HFF-Myc (cell line): Measurements from ENCODE around the gene DBX1.

Experiments
- DNase-seq: peaks from one replicate; pipeline ENCODE4 v3.0.0-alpha.2; 2011; ENCODE audit warnings: low read depth; ENCODE audit errors: extremely low read depth
- H3K4me3 ChIP-seq: replicated peaks from 2 replicates; pipeline ENCODE4 v1.5.1; 2011; ENCODE audit warnings: low read depth, mild to moderate bottlenecking, control low read depth, low read length
- TF ChIP-seq, protein P1 (sequence below): IDR thresholded peaks from 2 replicates; pipeline ENCODE4 v1.5.1; 2012; ENCODE audit warnings: mild to moderate bottlenecking, low read depth, low read length, control low read depth; ENCODE audit errors: missing control alignments

DBX1 gene

DNA sequence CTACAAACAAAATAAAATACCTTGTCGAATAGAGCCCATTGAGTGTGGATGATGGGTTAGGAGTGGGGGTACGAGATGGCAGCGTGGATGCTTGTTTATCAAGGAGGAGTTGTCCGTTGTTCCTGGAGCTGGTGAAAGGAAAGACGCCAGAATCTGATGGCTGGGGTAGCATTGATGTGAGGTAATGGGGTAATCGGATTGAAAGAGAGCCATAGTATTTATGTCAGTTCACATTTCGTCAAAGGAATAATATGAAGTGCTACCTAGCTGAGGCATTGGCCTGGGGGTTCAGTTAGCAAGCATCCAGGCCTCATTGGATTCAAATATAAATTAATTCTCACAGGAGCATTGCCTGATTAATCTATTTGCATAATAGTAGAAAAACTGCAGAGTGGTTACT, 16.9 kb upstream of the DBX1 start:
- no peak overlapping the region for H3K4me3 ChIP-seq
- TF ChIP-seq, protein P1, sequence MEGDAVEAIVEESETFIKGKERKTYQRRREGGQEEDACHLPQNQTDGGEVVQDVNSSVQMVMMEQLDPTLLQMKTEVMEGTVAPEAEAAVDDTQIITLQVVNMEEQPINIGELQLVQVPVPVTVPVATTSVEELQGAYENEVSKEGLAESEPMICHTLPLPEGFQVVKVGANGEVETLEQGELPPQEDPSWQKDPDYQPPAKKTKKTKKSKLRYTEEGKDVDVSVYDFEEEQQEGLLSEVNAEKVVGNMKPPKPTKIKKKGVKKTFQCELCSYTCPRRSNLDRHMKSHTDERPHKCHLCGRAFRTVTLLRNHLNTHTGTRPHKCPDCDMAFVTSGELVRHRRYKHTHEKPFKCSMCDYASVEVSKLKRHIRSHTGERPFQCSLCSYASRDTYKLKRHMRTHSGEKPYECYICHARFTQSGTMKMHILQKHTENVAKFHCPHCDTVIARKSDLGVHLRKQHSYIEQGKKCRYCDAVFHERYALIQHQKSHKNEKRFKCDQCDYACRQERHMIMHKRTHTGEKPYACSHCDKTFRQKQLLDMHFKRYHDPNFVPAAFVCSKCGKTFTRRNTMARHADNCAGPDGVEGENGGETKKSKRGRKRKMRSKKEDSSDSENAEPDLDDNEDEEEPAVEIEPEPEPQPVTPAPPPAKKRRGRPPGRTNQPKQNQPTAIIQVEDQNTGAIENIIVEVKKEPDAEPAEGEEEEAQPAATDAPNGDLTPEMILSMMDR, result no peak
- no peak for DNase-seq

DNA sequence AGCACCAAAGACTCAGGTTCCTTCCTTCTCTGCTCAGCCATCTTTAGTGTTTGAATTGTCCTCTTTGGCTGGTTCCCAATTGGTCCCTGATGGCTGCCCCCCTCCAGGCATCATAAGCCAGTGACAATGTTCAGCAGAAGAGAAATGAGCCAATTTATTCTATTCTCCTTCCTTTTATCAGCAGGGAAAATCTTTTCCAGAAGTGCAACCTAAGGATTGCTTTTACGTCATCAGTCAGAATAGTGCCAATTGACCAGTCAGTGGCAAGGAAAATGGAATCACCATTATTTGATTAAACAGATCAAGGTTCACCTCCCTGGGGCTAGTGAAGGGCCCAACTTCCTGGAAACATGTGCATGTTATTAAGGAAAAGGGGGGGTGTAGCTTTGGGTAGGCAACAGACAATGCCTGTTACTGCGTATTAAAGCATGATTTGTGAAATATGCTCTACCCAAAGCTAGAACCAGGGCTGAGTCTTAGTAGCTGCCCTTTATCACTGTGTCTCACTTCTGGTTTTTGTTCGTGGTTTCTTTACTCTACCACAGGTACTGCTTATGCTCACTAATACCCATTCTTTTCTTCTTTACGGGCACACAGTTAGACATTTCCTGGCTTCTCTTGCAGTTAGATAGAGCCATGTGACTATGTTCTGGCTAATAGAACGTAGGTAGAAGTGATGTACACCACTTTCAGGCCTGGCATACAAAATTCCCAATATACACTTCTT, 12.6 kb upstream of the DBX1 start:
- no peak for DNase-seq
- TF ChIP-seq, protein P1, result no peak
- no peak overlapping the region for H3K4me3 ChIP-seq

DNA sequence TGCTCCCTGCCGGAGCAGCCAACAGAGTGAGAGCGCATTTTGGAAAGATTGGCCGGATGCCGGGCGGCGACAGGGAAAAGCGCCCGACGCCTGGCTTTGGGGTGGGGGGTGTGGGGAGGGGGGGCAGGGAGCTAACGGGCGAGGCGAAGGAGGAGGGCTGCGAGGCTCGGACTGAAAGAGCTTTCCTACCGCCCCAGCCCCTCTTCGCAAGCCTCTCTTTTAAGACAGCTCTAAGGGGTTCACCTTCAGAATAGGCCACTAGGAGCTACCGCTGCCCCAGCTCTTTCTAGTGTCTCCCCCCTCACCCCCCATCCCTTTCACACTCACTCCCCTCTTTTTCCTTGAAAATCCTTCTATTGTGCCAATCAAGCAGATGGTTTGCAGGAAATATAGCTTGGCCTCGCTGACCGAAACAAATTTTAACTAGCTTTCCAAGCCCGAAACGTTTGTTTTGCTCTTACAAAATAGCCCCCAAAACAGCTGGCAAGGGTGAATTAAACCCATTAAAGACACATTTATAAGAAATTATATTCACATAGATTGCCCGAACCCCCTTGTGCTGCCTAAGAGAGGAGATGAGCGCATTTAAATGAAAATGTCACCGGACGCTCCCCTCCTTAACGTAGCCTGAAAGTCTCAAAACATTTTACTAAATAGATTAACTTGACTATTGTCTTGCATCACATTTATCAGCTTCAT, 3.7 kb upstream of the DBX1 start:
- H3K4me3 ChIP-seq, result peak overlapping the region; percentile 13; the same call in 1 of the 2 replicates
- no peak for DNase-seq
- TF ChIP-seq, protein P1, result no peak

DNA sequence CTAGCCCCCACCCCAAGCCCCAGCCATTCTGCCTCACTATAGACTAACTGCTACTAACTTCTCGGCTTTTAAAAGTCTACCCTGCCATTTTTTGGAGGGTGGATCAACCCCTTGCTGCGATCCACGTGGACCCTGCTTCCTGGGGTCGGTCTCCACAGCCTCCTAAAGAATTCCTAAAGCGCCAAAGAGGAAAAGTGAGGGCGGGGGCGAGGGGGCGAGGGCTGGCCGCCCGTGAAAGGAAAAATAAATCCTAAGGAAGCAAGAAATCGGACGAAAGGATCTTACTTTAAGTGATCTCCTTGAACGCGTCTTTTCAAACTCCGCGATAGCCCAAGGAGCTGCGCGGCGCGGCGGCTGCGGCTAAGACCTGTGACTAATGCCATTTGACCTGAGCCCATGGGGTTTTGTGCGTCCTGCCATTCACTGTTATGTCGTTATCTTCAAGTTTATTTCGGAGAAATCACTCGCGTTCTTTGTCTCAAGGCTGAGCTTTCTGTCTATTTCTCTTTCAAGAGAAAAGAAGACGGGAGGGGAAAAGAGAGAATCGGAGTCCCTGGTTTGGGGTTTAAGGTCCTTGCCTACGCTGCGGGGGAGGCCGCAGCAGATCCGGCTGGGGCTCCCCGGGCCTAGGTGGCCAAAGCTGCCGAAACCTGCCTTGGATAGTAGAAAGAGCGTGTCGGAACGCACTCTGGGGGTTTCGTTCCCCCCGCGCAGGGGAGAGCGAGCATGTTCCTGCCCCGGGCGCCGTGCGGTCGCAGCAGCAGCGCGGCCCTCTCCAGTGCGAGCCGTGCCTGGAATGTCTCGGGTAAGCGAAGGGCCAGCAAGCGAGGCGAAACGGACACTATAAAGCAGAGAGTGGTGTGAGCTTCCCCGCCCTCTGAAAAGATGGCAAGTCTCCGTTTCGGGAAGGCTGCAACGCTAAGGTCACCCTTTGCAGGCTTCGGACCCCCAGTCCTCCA, 2.8 kb upstream of the DBX1 start:
- peak overlapping the region; percentile 13; the same call in 1 of the 2 replicates for H3K4me3 ChIP-seq
- no peak for DNase-seq

DNA sequence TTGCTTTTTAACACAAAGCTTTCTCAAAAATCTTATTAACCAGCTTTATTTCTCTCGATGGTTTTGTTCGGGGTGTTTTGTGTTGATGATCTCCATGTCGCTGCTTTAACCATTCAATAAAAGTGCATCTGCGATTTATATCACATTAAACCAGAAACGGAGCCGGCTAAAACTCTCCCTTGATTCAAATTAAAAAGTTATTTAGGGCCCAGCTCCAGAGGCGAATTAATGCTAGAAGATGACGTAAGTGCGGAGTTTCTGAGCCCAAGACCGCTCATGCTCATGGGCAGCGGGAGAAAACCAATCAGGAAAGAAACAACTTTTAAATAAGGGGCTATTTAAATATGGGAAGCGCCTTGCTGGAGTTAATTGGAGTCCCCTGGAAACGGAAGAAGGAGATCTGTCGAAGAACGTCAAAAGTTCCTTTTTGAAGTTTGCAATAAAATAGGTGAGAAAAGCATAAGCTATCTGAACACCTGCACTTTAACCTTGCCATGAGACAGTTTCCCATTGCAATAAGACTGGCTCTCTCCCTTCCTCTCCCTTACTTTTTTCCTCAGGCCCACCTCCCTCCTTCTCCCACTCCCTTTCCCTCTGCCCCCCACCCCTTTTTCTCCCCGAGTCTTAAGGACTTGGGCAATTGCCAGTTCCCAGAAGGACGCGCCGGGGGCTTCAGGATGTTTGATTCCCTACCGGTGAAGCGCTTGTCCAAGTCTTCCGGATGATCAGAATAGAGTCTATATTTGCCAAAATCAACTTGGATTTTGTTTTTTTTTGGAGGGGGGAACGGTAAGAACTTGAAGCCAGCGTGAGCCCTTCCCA, 1.9 kb upstream of the DBX1 start:
- TF ChIP-seq, protein P1, result no peak
- DNase-seq, result no peak
- no peak overlapping the region for H3K4me3 ChIP-seq

More for the DNA sequence above, 2.8 kb upstream of the DBX1 start:
- TF ChIP-seq, protein P1, result no peak

DNA sequence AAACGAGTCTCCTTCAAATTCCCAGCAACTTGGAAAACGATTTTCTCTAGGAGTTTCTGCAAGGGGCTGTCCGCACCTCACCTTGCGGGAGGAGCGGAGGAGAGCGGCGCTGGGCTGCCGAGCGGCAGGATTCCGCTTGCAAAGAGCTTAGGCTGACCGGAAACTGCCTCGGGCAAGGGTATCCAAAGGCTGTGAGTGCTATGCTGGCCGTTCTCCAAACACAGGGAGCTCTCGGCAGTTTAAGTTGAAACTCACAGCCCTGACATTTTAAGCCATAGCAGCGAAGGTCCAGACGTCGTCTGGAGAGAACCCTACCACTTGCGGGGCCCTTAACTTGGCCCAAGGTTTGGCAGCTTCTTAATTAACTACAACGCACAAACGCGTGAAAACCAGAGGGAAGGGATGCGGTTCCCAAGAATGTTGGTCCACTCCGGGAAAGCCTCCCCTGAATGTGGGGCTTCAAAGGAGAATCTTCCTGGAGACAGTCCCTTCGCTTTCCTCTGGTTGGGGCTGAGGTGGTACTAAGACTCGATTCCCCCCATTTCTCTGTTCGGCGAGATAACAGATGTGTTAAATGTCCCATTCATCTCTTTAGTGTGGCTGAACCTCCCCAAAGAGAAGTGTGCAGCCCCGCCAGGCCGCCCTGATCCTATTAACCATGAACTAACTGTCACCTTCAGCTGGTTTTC, 1.1 kb upstream of the DBX1 start:
- TF ChIP-seq, protein P1, result no peak
- no peak overlapping the region for H3K4me3 ChIP-seq
- no peak for DNase-seq
